ENCODE results near the gene MYL10. TPM values are rescaled to one million over a fixed set of nuclear protein-coding genes. Genes with fewer than 3 reads are reported as not detected.

The MYL10 gene
- total RNA-seq, 2 experiments from 2014 or later, result not detected

- intact Hi-C loops (cut with micrococcal nuclease; ENCODE audit: unreplicated experiment), result no loop called here
- DNase-seq (ENCODE audit: low spot score), result no peak
- Histone ChIP-seq H3K79me2 (ENCODE audit: insufficient read depth, low read depth, low read length) (no peaks in the 10 kb centered on the region), H3K36me3 (ENCODE audit: insufficient read depth, low read length) (no peaks in the 10 kb centered on the region), H3K9me3 (ENCODE audit: low read length) (no peaks in the 10 kb centered on the region), H2AFZ (ENCODE audit: low read length) (no peak overlapping the region), H3K4me3 (ENCODE audit: low read depth, low read length, poor library complexity, severe bottlenecking) (no peak overlapping the region), H3K4me2 (ENCODE audit: low read length) (no peak overlapping the region), H3K9me2 (ENCODE audit: insufficient read depth, low read length) (no peaks in the 10 kb centered on the region), H3K27ac (ENCODE audit: low read depth, low read length, poor library complexity, severe bottlenecking) (no peak overlapping the region), H3K4me1 (ENCODE audit: insufficient read depth, low read length, poor library complexity, severe bottlenecking) (no peaks in the 10 kb centered on the region), H4K20me1 (ENCODE audit: insufficient read depth, low read length) (no peaks in the 10 kb centered on the region)
- POLR2A ChIA-PET, result no interaction called here
- CTCF ChIA-PET (ENCODE audit: unreplicated experiment), result no interaction called here
- TF ChIP-seq EZH2phosphoT487 (IDR thresholded peaks at IDR 0.05; ENCODE audit: borderline replicate concordance, low read depth, low read length) (no peak), CTCF (conservative IDR thresholded peaks at IDR 0.05; ENCODE audit: low read length) (0 out of 2 replicates have a peak, but pooled peaks have one; percentile 32)
- no TSS peak for BruUV-seq (replicated peaks)
Measured at GRCh38 chr7:101620991-101621390, 8.1 kb downstream of the MYL10 start.

GRCh38 chr7:101620395-101620794, 8.7 kb downstream of the MYL10 start:
- TF ChIP-seq CTCF (conservative IDR thresholded peaks at IDR 0.05; ENCODE audit: low read length) (no peak), EZH2phosphoT487 (IDR thresholded peaks at IDR 0.05; ENCODE audit: borderline replicate concordance, low read depth, low read length) (no peak)
- CTCF ChIA-PET (ENCODE audit: unreplicated experiment), result no interaction called here
- intact Hi-C loops (cut with micrococcal nuclease; ENCODE audit: unreplicated experiment), result no loop called here
- Histone ChIP-seq H3K4me3 (ENCODE audit: low read depth, low read length, poor library complexity, severe bottlenecking) (no peak overlapping the region), H3K4me1 (ENCODE audit: insufficient read depth, low read length, poor library complexity, severe bottlenecking) (no peaks in the 10 kb centered on the region), H2AFZ (ENCODE audit: low read length) (no peak overlapping the region), H4K20me1 (ENCODE audit: insufficient read depth, low read length) (no peaks in the 10 kb centered on the region), H3K4me2 (ENCODE audit: low read length) (no peak overlapping the region), H3K9me2 (ENCODE audit: insufficient read depth, low read length) (no peaks in the 10 kb centered on the region), H3K27ac (ENCODE audit: low read depth, low read length, poor library complexity, severe bottlenecking) (no peak overlapping the region), H3K79me2 (ENCODE audit: insufficient read depth, low read depth, low read length) (no peaks in the 10 kb centered on the region), H3K9me3 (ENCODE audit: low read length) (no peaks in the 10 kb centered on the region), H3K36me3 (ENCODE audit: insufficient read depth, low read length) (no peaks in the 10 kb centered on the region)
- no TSS peak for BruUV-seq (replicated peaks)
- POLR2A ChIA-PET, result no interaction called here
- DNase-seq (ENCODE audit: low spot score), result no peak

- no peaks in the 10 kb centered on the region for H3K36me3 ChIP-seq (ENCODE audit: insufficient read depth, low read length)
- no peak overlapping the region for H2AFZ ChIP-seq (ENCODE audit: low read length)
- intact Hi-C loops (cut with micrococcal nuclease; ENCODE audit: unreplicated experiment), result no loop called here
- no peaks in the 10 kb centered on the region for H4K20me1 ChIP-seq (ENCODE audit: insufficient read depth, low read length)
- H3K4me2 ChIP-seq (ENCODE audit: low read length), result no peak overlapping the region
- no peak overlapping the region for H3K4me3 ChIP-seq (ENCODE audit: low read depth, low read length, poor library complexity, severe bottlenecking)
- no peak for TF ChIP-seq CTCF (conservative IDR thresholded peaks at IDR 0.05; ENCODE audit: low read length)
- no peak for TF ChIP-seq EZH2phosphoT487 (IDR thresholded peaks at IDR 0.05; ENCODE audit: borderline replicate concordance, low read depth, low read length)
- no peaks in the 10 kb centered on the region for H3K79me2 ChIP-seq (ENCODE audit: insufficient read depth, low read depth, low read length)
- no TSS peak for BruUV-seq (replicated peaks)
- no peaks in the 10 kb centered on the region for H3K9me2 ChIP-seq (ENCODE audit: insufficient read depth, low read length)
- no peak for DNase-seq (ENCODE audit: low spot score)
- no peaks in the 10 kb centered on the region for H3K9me3 ChIP-seq (ENCODE audit: low read length)
- CTCF ChIA-PET (ENCODE audit: unreplicated experiment), result no interaction called here
- no peak overlapping the region for H3K27ac ChIP-seq (ENCODE audit: low read depth, low read length, poor library complexity, severe bottlenecking)
- H3K4me1 ChIP-seq (ENCODE audit: insufficient read depth, low read length, poor library complexity, severe bottlenecking), result no peaks in the 10 kb centered on the region
- POLR2A ChIA-PET, result no interaction called here
Measured at GRCh38 chr7:101618916-101619315, 10.2 kb downstream of the MYL10 start.
